ENCODE measurements around the gene CRADD. TPM values are rescaled to one million over a fixed set of nuclear protein-coding genes. Genes with fewer than 3 reads are reported as not detected.
A peak's percentile ranks its signal among the peaks of the same experiment; 100 is the strongest.
"Not testable (repeated sequence)": the region's sequence is repeated elsewhere in the genome, so short reads cannot be mapped to it uniquely, and the experiment has no call there.

The CRADD gene
- total RNA-seq = 10.3 and 13.5 TPM in 2 replicates

- H3K4me3 ChIP-seq (ENCODE audit: low read depth, low read length) = peak within 1 kb of the TSS; percentile 76
- TF ChIP-seq CTCF (conservative IDR thresholded peaks at IDR 0.05; ENCODE audit: low read depth, low read length) = no peak
- DNase-seq (ENCODE audit: low read depth) = peak; percentile 96
Observed at GRCh38 chr12:93677195-93678064, at the start of gene CRADD. Gene CRADD (plus strand): TSS chr12:93677375.

GRCh38 chr12:93632383-93632782 lies 44.8 kb upstream of the CRADD start:
- TF ChIP-seq CTCF (conservative IDR thresholded peaks at IDR 0.05; ENCODE audit: low read depth, low read length) = no peak
- H3K4me3 ChIP-seq (ENCODE audit: low read depth, low read length) = no peak overlapping the region
- DNase-seq (ENCODE audit: low read depth) = no peak

GRCh38 chr12:93634416-93634815 lies 42.8 kb upstream of the CRADD start:
- no peak for DNase-seq (ENCODE audit: low read depth)
- no peak for TF ChIP-seq CTCF (conservative IDR thresholded peaks at IDR 0.05; ENCODE audit: low read depth, low read length)
- no peak overlapping the region for H3K4me3 ChIP-seq (ENCODE audit: low read depth, low read length)

DNA sequence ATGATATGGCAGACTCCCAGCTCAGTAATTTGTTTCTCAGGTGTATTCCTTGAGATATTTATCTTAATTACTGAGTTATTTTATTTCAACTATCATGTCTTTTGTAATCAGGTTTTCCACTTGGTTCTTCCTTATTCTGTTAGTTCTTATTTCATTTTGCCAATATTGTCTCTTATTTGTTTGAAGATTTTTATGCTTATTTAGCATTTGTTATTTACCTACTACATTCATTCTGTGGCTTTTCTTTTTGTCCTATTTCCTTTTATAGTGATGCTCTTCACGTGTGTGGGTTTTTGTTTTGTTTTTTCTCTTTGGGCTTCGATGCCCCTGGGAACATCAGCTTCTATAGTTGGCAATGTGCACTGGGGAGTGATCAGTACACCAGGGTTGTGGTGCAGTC lies 40.5 kb upstream of the CRADD start:
- H3K4me3 ChIP-seq (ENCODE audit: low read depth, low read length) = no peak overlapping the region
- no peak for DNase-seq (ENCODE audit: low read depth)
- TF ChIP-seq CTCF (conservative IDR thresholded peaks at IDR 0.05; ENCODE audit: low read depth, low read length) = no peak

- no peak overlapping the region for H3K4me3 ChIP-seq (ENCODE audit: low read depth, low read length)
- no peak for DNase-seq (ENCODE audit: low read depth)
- TF ChIP-seq CTCF (conservative IDR thresholded peaks at IDR 0.05; ENCODE audit: low read depth, low read length) = no peak
Observed at GRCh38 chr12:93638095-93638494, 39.1 kb upstream of the CRADD start.

GRCh38 chr12:93638954-93639353 lies 38.2 kb upstream of the CRADD start:
- no peak overlapping the region for H3K4me3 ChIP-seq (ENCODE audit: low read depth, low read length)
- no peak for TF ChIP-seq CTCF (conservative IDR thresholded peaks at IDR 0.05; ENCODE audit: low read depth, low read length)
- no peak for DNase-seq (ENCODE audit: low read depth)

DNA sequence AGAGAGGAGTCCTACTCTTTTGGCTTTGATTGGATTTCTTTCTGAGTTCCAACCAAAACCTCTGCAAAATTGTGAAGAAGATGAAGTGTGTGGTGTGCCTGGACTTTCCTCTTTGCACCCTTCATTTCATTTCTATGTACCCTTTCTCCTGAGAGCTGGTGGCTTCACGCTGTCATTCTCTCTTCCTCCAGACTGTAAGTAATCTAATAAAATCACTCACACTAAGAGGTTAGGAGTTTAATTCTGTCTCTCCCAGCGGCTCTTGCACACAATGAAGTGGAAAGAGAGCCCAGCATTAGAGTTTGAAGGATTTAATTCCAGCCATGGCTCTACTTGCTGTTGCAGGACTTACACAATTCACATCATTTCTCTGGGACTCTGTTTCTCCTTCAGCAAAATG lies 37.8 kb upstream of the CRADD start:
- DNase-seq (ENCODE audit: low read depth) = no peak

GRCh38 chr12:93641380-93641779 lies 35.8 kb upstream of the CRADD start:
- not testable (repeated sequence) for DNase-seq (ENCODE audit: low read depth); H3K4me3 ChIP-seq (ENCODE audit: low read depth, low read length)

More for the DNA sequence above, 37.8 kb upstream of the CRADD start:
- H3K4me3 ChIP-seq (ENCODE audit: low read depth, low read length) = no peak overlapping the region
- no peak for TF ChIP-seq CTCF (conservative IDR thresholded peaks at IDR 0.05; ENCODE audit: low read depth, low read length)

Measured in epithelial cell of proximal tubule (primary cell).